Measurements from ENCODE around the gene ENPP3. TPM values are rescaled to one million over a fixed set of nuclear protein-coding genes. Genes with fewer than 3 reads are reported as not detected.
A peak's percentile ranks its signal among the peaks of the same experiment; 100 is the strongest.
"Not testable (repeated sequence)": the region's sequence is repeated elsewhere in the genome, so short reads cannot be mapped to it uniquely, and the experiment has no call there.

Gene ENPP3
- total RNA-seq, 1 experiment from 2014 or later: not detected

DNA sequence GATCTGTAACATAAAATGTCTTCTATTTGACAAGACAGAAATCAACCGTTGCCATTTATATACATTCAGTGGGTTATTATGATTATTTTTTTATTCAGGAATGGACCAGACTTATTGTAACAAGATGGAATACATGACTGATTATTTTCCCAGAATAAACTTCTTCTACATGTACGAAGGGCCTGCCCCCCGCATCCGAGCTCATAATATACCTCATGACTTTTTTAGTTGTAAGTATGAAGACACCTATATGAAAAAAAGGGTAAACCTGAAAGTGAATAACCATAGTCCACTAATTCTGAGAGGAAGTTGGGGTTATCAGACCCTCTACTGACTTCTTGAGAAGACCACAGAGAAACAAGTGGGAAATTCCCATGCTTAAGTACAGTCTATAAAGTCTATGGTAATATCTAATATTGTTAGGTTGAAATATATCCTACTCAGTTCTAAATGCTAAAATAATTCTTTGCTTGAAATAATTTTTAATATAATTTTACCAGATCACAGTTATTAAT lies 48.2 kb downstream of the ENPP3 start:
- no peak for DNase-seq
- no peaks in the 10 kb centered on the region for H3K36me3 ChIP-seq (replicated peaks; ENCODE audit: control insufficient read depth, insufficient read depth, low read length)
- no peak overlapping the region for H3K4me3 ChIP-seq (ENCODE audit: insufficient read depth, low read depth, low read length)
- H3K27me3 ChIP-seq (ENCODE audit: control insufficient read depth, insufficient read depth, low read length): no peaks in the 10 kb centered on the region

- Histone ChIP-seq H3K27me3 (ENCODE audit: control insufficient read depth, insufficient read depth, low read length) (no peaks in the 10 kb centered on the region), H3K36me3 (replicated peaks; ENCODE audit: control insufficient read depth, insufficient read depth, low read length) (no peaks in the 10 kb centered on the region), H3K4me3 (ENCODE audit: insufficient read depth, low read depth, low read length) (no peak overlapping the region)
- DNase-seq: no peak
These were observed 49.9 kb downstream of the ENPP3 start for GRCh38 chr6:131687022-131687421.

- no peaks in the 10 kb centered on the region for H3K27me3 ChIP-seq (ENCODE audit: control insufficient read depth, insufficient read depth, low read length)
- H3K4me3 ChIP-seq (ENCODE audit: insufficient read depth, low read depth, low read length): no peak overlapping the region
- no peaks in the 10 kb centered on the region for H3K36me3 ChIP-seq (replicated peaks; ENCODE audit: control insufficient read depth, insufficient read depth, low read length)
- no peak for DNase-seq
These were observed 51.2 kb downstream of the ENPP3 start for GRCh38 chr6:131688286-131688685.

GRCh38 chr6:131692031-131692430 lies 54.9 kb downstream of the ENPP3 start:
- DNase-seq: no peak
- H3K36me3 ChIP-seq (replicated peaks; ENCODE audit: control insufficient read depth, insufficient read depth, low read length): no peaks in the 10 kb centered on the region
- no peaks in the 10 kb centered on the region for H3K27me3 ChIP-seq (ENCODE audit: control insufficient read depth, insufficient read depth, low read length)
- H3K4me3 ChIP-seq (ENCODE audit: insufficient read depth, low read depth, low read length): no peak overlapping the region

DNA sequence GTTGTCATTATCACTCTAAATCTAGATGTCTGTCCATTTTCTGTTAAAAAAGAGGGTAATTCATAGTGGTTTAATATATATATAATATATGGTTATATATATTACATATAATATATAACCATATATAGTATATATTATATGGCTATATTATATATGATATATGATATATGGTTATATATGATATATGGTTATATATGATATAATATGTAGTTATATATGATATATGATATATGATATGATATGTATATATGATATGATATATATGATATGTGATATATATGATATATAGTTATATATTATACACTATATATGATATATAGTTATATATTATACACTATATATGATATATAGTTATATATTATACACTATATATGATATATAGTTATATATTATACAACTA lies 55.5 kb downstream of the ENPP3 start:
- DNase-seq: no peak
- Histone ChIP-seq H3K27me3 (ENCODE audit: control insufficient read depth, insufficient read depth, low read length) (no peaks in the 10 kb centered on the region), H3K36me3 (replicated peaks; ENCODE audit: control insufficient read depth, insufficient read depth, low read length) (no peaks in the 10 kb centered on the region), H3K4me3 (ENCODE audit: insufficient read depth, low read depth, low read length) (no peak overlapping the region)

GRCh38 chr6:131693384-131693783 lies 56.3 kb downstream of the ENPP3 start:
- no peak overlapping the region for H3K4me3 ChIP-seq (ENCODE audit: insufficient read depth, low read depth, low read length)
- H3K27me3 ChIP-seq (ENCODE audit: control insufficient read depth, insufficient read depth, low read length): no peaks in the 10 kb centered on the region
- no peak for DNase-seq
- no peaks in the 10 kb centered on the region for H3K36me3 ChIP-seq (replicated peaks; ENCODE audit: control insufficient read depth, insufficient read depth, low read length)

DNA sequence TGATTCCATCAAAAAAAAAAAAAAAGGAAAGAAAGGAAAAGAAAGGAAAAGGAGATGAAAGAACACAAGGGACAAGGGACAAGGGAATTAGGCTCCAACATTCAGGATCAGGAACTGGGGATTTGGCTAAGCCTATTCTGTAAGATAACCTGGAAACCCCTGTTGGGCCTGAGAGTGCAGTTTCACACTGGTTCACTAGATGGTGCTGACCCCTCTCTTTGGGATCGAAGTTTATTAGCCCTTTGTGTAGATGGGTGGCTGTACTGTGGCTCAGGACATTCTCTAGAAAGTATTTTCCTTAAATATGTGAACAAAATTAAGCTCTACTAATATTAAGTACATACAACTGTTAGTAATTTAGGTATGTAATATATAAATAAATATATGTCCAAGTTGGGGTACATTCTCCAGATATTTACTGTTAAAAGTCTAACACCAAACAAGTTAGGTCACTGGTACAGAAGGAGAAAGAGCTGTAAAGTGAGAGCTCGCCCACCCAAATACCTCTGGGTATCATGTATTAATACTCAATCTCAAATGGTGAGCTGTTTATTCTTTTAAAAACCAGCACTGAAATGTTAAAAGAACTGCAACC lies 57.8 kb downstream of the ENPP3 start:
- Histone ChIP-seq H3K27me3 (ENCODE audit: control insufficient read depth, insufficient read depth, low read length) (no peaks in the 10 kb centered on the region), H3K4me3 (ENCODE audit: insufficient read depth, low read depth, low read length) (no peak overlapping the region), H3K36me3 (replicated peaks; ENCODE audit: control insufficient read depth, insufficient read depth, low read length) (no peaks in the 10 kb centered on the region)
- peak; percentile 69 for DNase-seq

GRCh38 chr6:131696956-131697355 lies 59.9 kb downstream of the ENPP3 start:
- Histone ChIP-seq H3K27me3 (ENCODE audit: control insufficient read depth, insufficient read depth, low read length) (no peaks in the 10 kb centered on the region), H3K4me3 (ENCODE audit: insufficient read depth, low read depth, low read length) (no peak overlapping the region), H3K36me3 (replicated peaks; ENCODE audit: control insufficient read depth, insufficient read depth, low read length) (no peaks in the 10 kb centered on the region)
- no peak for DNase-seq

GRCh38 chr6:131700851-131701250 lies 63.7 kb downstream of the ENPP3 start:
- not testable (repeated sequence) for H3K4me3 ChIP-seq (ENCODE audit: insufficient read depth, low read depth, low read length); DNase-seq; H3K36me3 ChIP-seq (replicated peaks; ENCODE audit: control insufficient read depth, insufficient read depth, low read length); H3K27me3 ChIP-seq (ENCODE audit: control insufficient read depth, insufficient read depth, low read length)

DNA sequence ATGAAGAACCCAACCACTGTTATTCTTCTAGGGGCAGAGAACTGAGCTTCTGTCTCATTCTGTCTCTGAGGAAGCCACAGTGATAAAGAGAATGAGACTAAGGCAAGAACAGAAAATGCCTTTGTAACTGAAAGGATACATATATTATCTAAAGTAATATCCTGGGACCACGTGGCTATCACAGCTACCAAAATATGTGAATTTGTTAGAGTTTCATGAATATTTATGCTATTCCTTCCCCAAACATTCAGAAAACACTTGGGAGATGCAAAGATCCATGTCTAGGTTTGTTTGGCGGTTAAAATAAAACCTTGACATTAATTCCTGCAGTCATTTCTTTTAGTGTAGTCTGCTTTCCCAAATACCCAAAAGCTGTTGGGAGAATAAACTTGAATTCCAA lies 66.8 kb downstream of the ENPP3 start:
- not testable (repeated sequence) for H3K4me3 ChIP-seq (ENCODE audit: insufficient read depth, low read depth, low read length); H3K36me3 ChIP-seq (replicated peaks; ENCODE audit: control insufficient read depth, insufficient read depth, low read length); H3K27me3 ChIP-seq (ENCODE audit: control insufficient read depth, insufficient read depth, low read length); DNase-seq

- not testable (repeated sequence) for H3K36me3 ChIP-seq (replicated peaks; ENCODE audit: control insufficient read depth, insufficient read depth, low read length); H3K4me3 ChIP-seq (ENCODE audit: insufficient read depth, low read depth, low read length); H3K27me3 ChIP-seq (ENCODE audit: control insufficient read depth, insufficient read depth, low read length); DNase-seq
These were observed 73.8 kb downstream of the ENPP3 start, which contains the start of gene CTAGE9 for GRCh38 chr6:131710917-131711316. CTAGE9 (minus strand) TSS chr6:131711017; CDS start chr6:131711017, 0 bp downstream.

DNA sequence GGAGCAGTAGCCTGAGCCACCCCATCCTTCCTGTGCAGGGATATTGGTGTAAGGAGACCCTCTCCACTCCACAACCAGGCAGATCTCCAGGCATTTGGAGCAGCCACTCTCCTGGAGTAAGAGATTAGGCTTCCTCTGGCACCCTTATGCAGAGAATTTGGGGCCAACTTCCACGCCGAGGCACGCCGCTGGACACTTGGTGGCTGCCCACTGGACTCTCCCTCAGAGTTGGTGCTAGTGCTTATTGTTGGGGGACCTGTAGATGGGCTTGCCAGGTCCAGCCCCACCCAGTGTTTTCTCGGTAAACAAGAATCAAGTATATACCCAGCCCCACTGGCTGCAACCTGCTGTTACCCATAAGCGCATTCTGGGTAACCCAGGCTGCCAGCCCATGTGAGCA lies 78.5 kb downstream of the ENPP3 start:
- not testable (repeated sequence) for DNase-seq; H3K4me3 ChIP-seq (ENCODE audit: insufficient read depth, low read depth, low read length); H3K36me3 ChIP-seq (replicated peaks; ENCODE audit: control insufficient read depth, insufficient read depth, low read length); H3K27me3 ChIP-seq (ENCODE audit: control insufficient read depth, insufficient read depth, low read length)

DNA sequence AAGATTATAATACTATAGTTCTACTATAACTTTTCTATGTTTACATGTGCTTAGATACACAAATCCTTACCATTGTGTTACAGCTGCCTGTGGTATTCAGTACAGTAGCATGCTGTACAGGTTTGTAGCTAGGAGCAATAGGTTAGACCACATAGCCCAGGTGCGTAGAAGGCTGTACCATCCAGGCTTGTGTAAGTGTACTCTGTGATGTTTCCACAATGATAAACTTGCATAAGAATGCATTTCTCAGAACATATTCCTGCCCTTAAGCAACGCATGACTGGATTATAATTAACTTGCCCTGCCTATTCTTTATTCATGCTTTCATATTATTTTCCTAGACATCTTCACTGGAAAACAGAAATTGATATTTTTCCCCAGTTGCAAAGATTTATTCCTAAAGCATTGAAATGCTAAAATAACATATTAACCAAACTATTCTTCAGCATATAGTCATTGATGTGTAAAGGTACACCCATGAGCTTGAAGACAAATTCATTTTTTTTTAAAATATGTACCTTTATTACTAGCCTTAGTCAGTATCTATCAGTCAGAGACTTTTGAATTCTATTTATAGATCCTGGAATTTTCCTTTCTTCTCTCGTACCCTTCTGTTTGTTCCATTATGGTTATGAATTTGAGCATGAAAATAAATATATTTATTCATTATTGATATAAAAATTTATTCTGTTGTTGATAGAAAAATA lies 80.9 kb downstream of the ENPP3 start:
- H3K27me3 ChIP-seq (ENCODE audit: control insufficient read depth, insufficient read depth, low read length): no peaks in the 10 kb centered on the region
- no peak for DNase-seq
- H3K4me3 ChIP-seq (ENCODE audit: insufficient read depth, low read depth, low read length): no peak overlapping the region
- H3K36me3 ChIP-seq (replicated peaks; ENCODE audit: control insufficient read depth, insufficient read depth, low read length): no peaks in the 10 kb centered on the region

- no peaks in the 10 kb centered on the region for H3K27me3 ChIP-seq (ENCODE audit: control insufficient read depth, insufficient read depth, low read length)
- H3K4me3 ChIP-seq (ENCODE audit: insufficient read depth, low read depth, low read length): no peak overlapping the region
- DNase-seq: no peak
- H3K36me3 ChIP-seq (replicated peaks; ENCODE audit: control insufficient read depth, insufficient read depth, low read length): no peaks in the 10 kb centered on the region
These were observed 84.1 kb downstream of the ENPP3 start for GRCh38 chr6:131721161-131721560.

DNA sequence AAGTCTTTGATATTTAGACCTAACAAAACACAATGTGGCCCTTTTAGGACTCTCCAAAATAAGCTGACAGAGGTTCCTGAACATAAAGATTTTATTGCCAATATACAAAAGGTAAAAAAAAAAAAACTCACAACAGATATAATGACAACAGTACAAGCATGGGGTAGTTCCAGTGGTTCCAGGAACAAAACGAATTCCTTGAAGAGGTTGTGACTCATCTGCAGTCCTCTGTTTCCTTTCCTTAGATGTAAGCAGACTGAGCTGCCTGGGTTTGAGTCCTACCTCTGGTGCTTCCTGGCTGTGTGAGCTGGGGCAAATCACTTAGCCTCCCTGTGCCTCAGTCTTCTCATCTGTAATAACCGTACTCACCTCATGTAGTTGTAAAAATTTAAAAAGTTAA lies 87.0 kb downstream of the ENPP3 start:
- Histone ChIP-seq H3K27me3 (ENCODE audit: control insufficient read depth, insufficient read depth, low read length) (no peaks in the 10 kb centered on the region), H3K36me3 (replicated peaks; ENCODE audit: control insufficient read depth, insufficient read depth, low read length) (no peaks in the 10 kb centered on the region), H3K4me3 (ENCODE audit: insufficient read depth, low read depth, low read length) (no peak overlapping the region)
- DNase-seq: no peak

Data from H7 (cell line).